NCI-H446 treated with DMSO at 0.1 percent for 48 hours (cell line): ENCODE measurements around the gene CEP78.
"Not testable (repeated sequence)": the region's sequence is repeated elsewhere in the genome, so short reads cannot be mapped to it uniquely, and the experiment has no call there.

Experiments
- DNase-seq: peaks from one replicate; lab custom pipeline; 2025; lab: John Stamatoyannopoulos, UW

Gene CEP78

DNA sequence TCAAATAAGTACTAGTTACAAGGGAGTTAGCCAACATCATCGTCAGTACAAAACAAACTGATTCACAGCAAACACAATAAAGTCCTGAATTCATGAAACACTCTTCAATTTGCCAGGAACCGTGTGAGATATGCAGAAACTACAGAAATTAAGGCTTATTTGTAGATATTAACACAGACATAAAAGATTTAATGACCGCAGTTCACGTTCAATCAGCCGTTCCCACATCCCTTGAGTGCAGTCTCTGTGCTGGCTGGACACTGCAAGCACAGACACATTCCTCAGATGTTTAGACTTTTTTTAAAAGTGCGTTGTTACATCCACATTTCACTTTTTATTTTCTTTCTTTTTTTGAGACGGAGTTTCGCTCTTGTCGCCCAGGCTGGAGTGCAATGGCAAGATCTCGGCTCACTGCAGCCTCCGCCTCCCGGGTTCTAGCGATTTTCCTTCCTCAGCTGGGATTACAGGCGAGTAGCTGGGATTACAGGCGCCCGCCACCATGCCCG lies 566 bp upstream of the CEP78 start:
- DNase-seq, result no peak

DNA sequence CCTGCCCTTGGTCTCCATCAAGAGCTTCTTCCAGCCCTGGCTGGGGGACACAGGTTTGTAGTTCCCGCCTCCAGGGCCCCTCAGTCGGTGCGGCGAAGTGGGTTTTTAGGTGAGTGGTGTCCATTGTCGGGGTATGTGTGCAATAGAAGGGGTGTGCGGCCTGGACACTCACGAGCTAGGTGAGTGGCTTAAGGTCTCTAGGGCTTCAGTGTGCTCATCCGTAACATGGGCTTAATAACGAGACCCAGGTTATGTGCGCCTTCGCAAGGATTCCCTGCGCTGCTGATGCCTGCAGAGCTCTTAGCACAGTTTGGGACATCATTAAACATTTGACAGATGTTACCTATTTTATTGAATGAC lies 656 bp downstream of the CEP78 start:
- no peak for DNase-seq

DNA sequence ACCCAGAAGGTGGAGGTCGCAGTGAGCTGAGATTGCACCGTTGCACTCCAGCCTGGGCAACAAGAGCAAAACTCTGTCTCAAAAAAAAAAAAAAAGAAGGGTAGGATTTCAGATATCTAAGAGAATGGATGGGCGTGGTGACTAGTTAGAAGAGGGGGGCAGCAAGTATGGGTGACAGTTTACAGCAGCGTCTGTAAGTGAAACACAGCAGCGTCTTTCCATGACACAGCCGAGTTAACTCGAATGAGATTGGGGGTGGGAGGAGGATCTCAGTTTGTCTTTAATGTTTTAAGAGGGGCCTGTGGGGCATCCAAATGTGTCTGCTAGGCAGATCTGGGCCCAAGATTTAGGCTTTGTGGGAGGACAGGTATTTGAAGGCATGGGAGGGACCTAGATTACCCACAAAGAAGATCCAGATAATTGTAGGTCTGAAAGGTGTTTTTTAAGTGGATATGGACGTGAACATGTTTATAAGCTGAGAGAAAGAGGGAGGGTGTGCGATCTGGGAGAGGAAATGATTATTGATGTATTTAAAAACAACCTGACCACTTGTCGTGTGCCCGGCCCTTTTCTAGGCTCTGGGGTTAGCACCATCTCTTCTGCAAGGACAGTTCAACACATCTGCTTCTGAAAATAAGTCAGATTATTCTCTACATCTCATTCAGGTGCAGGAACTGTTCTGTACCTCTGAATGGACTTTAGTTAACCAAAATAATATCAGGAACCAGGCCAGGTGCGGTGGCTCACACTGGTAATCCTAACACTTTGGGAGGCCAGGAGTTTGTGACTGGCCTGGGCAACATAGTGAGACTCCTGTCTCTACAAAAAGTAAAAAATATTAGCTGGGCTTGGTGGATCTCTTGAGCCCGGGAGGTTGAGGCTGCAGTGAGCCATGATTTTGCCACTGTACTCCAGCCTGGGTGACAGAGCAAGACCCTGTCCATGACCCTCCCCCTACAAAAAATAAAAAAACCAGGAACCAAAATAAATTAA lies 2.5 kb downstream of the CEP78 start:
- DNase-seq, result no peak

DNA sequence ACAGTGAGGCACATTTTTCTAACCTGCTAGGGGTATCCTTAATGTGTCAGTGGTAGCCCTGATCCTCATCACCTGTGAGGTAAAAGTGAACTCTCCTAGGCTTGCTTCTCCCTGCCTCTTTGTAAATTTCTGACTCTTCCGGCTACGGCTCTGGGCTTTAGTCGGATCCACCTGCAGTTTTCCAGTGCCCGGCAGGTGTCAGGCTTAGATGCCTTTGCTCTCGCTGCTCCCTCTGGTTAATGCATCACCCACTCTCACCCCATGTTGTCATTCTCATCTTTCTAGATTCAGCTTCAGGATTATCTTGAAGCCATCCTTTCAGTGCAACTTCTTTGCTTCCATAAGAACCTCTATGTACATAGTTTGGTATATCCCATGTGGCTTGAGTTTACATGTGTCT lies 3.6 kb downstream of the CEP78 start:
- DNase-seq, result no peak

GRCh38 chr9:78242041-78242440 lies 6.2 kb downstream of the CEP78 start:
- no peak for DNase-seq

DNA sequence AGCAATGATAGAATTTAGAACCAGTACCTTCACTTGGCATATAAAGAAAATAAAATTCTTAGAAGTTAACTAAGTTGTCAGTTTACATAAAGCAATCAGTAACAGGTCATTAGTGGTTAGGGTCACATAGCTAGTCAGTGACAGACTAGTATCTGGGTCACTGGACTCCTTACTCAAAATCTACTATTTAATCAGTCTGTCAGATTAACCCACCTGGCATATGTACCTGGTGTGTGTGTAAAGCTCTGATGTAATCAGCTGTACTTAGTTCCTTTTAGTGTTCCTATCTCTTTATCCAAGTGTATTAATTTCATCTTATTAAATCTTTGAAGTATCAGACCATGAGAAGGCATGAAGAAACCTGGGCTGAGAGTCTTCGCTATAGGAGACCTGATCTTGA lies 7.3 kb downstream of the CEP78 start:
- no peak for DNase-seq

GRCh38 chr9:78245401-78245800 lies 9.5 kb downstream of the CEP78 start:
- DNase-seq, result no peak

DNA sequence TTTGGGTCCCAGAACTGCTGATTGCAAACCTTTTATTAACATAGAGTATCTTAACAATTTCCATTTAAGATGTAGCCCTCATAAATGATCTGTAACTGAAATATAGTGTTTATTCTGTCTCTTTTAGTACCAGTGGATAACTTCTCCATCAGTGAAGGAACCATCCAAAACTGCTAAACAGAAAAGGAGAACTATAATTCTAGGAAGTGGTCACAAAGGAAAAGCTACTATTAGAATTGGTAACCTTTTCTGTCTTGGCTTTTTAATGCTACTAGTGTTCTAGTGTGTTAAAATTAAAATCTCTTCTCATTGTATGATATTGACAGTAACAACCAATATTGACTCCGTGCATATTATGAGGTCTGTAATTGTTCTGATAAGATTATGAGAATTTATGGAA lies 12.8 kb downstream of the CEP78 start:
- DNase-seq, result no peak

DNA sequence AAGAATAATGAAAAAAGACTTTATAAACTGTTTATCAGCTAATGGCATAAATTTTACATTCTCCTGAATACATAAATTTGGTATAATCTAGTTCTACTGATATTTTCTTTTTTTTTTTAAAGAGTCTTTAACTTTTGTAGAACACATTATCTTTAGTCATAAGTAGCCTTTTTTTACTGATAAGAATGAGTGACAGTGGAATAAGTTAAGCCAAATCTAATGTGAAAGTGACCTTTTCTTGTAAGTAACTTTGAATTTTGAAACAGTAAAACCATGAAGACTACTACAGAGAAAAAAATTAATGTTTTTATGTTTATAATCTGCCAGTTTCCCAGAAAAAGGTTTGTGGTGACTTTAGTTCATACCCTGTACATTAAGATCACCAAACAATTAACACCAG lies 13.7 kb downstream of the CEP78 start:
- no peak for DNase-seq

DNA sequence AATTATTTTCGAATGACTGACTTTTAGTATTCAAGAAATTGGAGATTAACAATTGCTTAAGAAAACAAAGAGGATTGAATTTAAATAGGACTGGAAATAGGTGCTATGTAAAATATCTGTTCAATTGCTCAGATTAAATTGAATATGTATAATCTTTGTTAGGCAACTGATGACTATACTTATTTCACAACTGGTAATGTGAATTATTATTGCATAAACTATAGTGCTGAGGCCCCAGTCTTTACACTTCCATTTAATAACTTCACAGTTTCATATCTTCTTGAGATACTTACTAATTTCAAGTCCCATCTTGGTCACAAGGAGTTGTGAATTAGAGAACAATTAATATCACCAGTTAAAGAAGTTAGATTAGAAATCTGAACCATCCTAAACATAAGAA lies 16.7 kb downstream of the CEP78 start:
- DNase-seq, result no peak

- no peak for DNase-seq
Observed at GRCh38 chr9:78253285-78253684, 17.4 kb downstream of the CEP78 start.

DNA sequence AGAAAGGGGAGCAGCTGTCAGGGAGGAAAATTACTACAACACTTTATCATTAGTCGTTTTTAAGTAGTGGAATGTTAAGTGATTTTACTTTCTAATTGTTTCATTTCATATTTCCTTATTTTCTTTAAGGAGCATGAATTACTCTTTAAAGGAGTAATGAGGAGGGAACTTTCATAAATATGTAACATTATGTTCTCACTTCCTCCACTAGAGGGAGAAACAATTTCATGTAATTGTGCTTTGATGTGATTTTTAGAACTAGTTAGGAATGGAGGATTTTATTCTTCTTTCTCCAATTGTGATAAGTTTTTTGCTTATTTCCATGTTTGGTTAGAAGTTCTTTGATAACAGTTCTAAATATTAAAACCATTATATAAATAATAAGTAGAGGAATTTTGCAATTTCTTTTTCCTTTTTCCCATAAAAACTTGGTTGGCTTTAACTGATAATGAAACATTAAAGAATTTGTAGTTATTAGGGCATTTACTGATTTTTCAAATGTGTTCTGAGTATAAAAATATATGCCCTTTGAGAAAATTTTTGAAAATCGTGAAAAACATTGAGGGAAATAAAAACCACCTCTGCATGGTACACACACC lies 25.6 kb downstream of the CEP78 start:
- DNase-seq, result peak; percentile 10

GRCh38 chr9:78262655-78263054 lies 26.8 kb downstream of the CEP78 start:
- DNase-seq, result no peak

DNA sequence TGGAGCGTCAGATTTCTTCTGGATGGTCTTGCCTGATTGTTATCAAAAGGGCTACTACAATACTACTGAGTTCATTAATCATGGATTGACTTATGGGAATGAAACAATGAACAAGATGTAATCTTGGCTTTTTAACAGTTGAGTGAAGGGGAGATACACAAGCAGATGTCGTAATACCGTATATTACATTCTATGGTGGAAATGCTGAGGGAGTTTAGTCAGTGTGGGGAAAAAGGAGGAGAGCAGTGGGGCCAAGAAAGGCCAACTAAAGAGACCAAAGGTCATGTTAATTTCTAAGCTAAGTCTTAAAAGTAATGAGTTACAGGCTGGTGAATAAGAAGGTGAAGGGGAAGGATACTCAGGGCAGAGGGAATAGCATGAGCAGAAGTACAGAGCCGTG lies 32.0 kb downstream of the CEP78 start:
- DNase-seq, result no peak

DNA sequence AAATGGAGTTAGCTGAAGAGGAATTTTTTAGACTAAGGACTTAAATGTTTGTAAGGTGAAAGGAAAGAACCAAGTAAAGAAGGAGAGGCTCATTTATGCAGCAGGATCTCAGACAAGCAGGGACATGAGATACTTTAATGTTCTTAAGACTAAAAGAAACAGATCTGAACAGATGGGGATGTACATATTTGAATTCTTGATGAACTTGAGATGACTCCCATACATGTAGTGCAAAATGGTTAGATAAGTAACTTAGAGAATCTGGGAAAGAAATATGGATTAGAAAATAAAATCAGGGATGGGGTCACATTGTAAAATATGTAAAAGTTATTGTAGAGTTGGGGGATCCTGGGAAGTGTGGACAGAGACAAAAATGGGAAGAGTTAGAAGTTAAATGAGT lies 33.9 kb downstream of the CEP78 start:
- no peak for DNase-seq

- no peak for DNase-seq
Observed at GRCh38 chr9:78272307-78272706, 36.4 kb downstream of the CEP78 start.

- DNase-seq, result no peak
Observed at GRCh38 chr9:78273761-78274160, 37.9 kb downstream of the CEP78 start.

DNA sequence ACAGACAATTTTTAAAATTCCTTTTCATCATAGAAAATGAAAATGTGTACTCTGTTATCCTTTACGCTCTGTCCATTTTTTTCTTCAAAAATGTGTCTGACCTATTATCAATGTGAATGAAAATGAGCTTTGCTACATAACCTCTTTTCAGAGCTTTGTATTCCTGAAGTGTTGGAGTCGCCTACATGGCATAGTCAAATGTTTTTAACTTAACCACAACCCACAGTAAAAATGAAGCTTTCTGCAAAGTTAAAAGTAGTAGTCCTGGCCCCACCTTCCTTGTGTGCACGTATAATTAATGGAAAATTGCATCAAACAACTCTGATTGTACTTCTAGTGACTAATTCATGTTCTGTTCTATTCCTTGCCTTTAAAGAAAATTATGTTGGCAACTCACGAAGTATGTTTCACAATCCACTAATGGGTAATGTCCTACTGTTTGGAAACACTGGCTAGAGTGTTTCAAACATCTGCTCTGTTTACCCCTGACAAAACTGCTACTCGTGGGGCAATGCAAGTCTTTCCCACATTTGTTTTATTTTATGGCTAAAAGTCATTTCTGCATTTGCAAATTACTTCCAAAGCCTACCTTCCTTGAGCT lies 42.4 kb downstream of the CEP78 start:
- no peak for DNase-seq

GRCh38 chr9:78278801-78279200 lies 42.9 kb downstream of the CEP78 start:
- DNase-seq, result no peak

DNA sequence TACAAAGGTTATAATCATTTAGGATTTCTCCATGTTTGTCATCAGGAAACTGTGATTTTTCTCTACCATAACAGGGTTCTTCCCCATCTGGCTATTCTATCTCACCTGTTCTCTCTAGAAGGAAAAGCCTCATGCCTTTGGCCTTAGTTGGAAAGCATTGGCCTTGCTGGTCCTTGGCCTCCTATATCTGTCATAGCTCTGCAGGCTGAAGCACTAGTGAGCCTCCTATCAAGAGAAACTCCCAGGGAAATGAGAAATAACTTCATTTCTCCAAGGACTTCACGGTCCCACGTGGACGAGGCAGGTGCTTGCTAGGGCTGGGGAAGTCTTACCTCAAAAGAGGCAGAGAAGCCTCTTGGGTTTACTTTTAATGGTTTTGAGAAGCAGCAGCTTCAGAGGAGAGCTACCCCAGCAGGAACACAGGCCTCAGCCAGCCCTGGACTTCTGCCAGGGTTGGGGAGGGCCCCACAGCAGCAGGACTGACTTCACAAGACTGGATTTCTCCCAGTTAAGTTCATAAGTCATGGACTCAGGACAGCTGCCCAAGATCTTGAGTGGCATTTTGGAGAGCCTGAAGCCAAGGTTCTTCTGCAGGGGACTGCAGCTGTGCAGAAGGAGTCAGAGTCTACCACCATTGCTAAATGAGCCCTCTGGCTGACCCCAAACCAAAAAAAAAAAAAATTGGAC lies 45.2 kb downstream of the CEP78 start:
- peak; percentile 22 for DNase-seq

- DNase-seq, result not testable (repeated sequence)
Observed at GRCh38 chr9:78284181-78284580, 48.3 kb downstream of the CEP78 start.

- no peak for DNase-seq
Observed at GRCh38 chr9:78286125-78286524, 50.2 kb downstream of the CEP78 start.
